Measurements from ENCODE around the gene EHD4.
A peak's percentile ranks its signal among the peaks of the same experiment; 100 is the strongest.

The EHD4 gene

DNA sequence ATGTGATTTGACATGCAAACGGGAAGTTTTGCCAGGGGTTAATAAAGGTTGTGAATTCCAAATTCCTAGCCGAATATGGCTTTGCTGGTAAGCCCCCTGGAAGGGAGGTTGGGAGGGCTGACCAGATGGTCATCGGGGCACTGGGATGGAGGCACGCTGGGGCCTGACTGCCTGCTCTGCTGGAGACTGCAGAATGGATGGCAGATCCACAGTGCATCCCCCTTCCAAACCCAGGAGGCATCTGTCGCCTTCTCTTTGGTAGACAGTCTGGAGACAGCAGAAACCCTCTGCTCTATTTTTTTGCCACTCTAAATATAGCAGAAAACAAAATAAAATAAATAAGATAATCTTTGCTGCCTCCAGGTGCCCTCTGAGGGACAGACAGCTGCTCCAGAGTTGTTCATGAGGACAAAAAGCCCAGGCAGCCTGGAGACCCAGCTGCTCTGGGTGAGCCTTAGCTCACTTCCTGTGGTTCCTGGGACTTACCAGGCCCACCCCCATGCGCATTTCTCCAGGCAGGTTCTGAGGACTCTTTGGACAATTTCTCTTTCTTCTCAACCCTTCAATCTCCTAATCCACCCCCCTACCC is 72.4 kb downstream of the EHD4 start:
- no peak for DNase-seq (ENCODE audit: low read depth in 3 of 3, low spot score in 1 of 3)

DNA sequence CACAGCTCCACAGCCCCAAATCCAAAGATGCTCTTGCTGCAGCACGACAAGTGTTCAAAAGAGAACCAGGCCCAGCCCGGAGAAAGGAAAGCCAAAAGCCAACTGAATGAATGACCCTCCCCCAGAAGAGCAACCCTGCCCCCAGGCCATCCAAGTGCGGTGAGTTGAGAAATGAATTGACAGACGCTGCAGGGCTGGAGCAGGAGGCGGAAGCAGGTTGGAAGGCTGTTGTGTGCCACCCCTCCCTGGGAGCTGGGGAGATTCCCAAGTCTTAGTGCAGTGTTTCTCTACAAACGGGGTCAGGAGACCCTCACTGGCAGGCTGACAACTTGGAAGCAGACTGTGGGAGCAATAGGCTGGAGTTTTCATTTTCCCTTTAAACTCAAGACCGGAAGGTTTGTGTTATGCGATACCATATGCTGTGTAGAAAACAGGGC is 75.0 kb downstream of the EHD4 start:
- DNase-seq (ENCODE audit: low read depth in 3 of 3, low spot score in 1 of 3): no peak

DNA sequence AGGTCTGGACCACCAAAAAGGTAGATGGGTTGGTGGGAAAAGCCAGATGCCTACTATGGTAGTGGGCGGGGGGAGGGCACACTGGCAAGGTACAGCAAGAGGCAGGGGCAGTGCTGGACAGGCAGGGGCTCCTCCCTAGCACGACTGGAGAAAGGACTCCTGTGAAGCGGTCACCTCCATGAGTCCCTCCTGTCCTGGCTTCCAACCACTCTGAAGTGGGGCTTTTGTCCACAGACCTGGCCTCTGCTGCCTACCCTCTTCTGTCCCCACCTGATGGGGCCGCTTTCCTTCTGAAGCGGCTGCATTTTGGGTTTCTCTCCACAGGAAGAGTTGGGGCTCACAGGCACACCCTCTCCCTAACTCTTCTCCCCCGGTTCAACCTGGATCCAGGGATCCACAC is 75.8 kb downstream of the EHD4 start:
- no peak for DNase-seq (ENCODE audit: low read depth in 3 of 3, low spot score in 1 of 3)

DNA sequence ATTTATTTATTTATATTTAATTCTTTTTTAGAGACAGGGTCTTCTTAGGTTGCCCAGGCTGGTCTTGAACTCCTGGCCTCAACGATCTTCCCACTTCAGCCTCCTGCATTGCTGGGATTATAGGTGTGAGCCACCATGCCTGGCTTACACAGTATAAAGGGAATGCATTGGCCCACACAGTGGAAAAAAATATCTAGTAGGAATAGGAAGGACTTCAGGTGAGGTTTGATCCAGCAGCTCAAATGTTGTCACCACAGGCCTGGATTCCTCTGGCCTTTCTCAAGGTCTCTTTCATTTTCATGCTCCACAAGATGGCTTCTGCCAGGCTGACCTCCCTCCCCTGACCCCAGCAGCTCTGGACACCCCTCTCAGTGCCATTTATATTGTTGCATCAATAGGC is 76.4 kb downstream of the EHD4 start:
- no peak for DNase-seq (ENCODE audit: low read depth in 3 of 3, low spot score in 1 of 3)

DNA sequence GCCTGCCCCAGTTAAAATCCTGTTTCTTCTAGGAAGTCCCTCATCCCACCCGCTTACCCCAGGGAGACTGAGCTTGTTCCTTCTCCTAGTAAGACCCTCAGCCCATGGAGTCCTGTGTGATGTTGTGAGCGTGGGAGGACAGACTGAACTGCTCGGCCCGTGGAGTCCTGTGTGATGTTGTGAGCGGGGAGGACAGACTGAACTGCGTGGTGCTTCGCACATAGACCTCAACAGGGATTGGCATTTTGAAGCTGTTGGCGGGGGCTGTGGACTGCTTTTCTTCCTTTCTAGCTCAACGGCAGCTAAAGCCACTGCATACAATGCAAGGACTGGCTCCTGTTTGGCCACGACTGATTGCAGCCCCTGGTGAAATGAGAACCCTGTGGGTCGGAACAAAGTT is 76.9 kb downstream of the EHD4 start:
- DNase-seq (ENCODE audit: low read depth in 3 of 3, low spot score in 1 of 3): no peak

DNA sequence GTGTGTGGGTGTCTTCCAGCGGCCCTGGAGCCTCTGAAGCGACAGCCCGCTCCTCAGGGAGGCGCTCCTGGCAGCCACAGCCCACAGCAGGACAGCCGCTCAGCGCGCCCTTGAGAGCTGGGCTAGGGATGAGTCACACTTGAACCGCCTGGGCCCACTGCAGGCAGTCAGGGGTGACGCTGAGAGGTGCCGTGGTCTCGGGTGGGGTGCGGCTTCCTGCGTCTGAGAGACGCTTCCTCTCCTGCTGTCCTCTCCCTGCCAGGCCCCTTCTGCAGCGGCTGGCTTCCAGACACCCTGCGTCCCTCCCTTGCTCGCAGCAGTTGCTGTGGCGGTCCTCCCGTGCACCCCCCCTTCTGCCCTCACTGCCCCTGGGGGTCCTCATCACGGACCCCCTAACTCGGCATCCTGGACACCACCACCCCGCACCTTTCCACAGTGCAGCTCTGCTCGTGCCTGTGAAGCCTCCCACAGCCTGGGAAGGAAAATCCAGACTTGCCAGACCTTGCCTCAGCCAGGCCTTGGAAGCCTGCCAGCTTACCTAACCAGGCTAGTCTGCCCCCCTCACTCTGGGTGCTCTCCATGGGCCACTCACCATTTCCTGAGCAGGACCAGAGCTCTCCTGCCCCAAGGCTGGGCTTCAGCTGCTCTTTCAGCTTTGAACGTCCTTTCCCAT is 77.4 kb downstream of the EHD4 start:
- DNase-seq (ENCODE audit: low read depth in 3 of 3, low spot score in 1 of 3): peak; percentile 42 to 82 (median 81)

DNA sequence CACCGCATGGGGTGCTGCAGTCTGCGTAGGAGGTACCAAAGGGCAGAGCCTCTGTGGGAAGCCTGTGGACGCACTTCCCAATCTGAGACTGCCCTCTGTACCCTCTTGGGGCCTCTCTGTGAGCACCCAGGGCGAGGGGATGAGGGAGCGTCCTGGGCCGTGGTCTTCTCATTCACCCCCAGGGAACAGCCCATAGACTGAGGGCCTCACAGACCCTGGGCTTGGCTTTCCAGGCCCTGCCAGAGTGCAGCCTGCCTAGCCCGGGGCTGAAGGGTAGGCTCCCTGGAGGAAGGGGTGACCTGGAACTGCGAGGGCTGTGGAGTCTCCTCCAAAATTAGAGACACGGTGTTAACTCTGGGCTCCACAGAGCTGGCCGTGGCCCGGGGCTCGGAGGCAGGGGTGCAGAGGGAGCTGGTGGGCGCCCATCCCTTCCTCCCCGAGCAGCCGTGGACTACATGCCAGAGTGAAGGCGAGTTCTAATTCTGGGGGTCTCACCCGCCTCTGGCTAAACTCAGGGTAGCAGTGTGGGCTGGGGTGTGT is 78.0 kb downstream of the EHD4 start:
- no peak for DNase-seq (ENCODE audit: low read depth in 3 of 3, low spot score in 1 of 3)

DNA sequence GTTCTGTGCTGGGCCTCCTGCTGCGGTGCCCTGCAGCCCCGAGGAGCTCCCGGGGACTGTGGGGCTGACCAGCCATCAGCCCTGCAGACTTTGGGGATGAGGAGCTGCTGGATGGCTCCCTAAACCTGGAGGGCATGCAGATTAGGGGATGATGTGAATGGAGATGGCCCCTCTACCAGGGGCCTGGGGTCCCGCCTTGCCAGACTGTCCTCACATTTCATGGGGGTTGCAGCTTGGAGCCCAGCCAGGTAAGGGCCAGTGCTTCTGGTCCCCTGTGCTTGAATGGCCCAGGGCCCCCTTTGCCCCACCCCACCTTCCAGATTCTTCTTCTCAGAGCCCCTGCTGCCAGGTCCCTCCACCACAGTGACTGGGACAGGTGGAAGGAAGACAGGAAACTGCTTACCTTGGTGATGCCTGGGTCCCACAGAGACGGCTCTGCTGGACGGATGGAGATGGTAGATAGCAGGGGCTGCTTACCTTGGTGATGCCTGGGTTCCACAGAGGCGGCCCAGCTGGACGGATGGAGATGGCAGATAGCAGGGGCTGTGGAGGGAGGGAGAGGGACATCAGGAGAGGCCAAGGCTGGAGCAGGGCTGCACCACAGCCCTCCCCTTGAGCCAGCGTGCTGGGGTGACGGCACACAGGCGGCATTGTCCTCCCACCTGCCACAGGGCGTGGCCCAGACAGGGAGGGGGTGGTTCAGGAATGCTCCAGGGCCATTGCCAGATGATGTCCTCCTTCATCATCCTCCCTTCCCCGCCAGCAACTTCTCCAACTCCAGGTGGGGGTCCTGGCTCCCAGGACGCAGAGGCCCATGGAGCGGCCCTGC is 78.7 kb downstream of the EHD4 start, which contains the start of gene SPTBN5:
Gene SPTBN5, minus strand, starts transcription at position 632 of the 829 bp plus-strand sequence. Its CDS starts 556 bp downstream, at position 76.
- DNase-seq (ENCODE audit: low read depth in 3 of 3, low spot score in 1 of 3): no peak

DNA sequence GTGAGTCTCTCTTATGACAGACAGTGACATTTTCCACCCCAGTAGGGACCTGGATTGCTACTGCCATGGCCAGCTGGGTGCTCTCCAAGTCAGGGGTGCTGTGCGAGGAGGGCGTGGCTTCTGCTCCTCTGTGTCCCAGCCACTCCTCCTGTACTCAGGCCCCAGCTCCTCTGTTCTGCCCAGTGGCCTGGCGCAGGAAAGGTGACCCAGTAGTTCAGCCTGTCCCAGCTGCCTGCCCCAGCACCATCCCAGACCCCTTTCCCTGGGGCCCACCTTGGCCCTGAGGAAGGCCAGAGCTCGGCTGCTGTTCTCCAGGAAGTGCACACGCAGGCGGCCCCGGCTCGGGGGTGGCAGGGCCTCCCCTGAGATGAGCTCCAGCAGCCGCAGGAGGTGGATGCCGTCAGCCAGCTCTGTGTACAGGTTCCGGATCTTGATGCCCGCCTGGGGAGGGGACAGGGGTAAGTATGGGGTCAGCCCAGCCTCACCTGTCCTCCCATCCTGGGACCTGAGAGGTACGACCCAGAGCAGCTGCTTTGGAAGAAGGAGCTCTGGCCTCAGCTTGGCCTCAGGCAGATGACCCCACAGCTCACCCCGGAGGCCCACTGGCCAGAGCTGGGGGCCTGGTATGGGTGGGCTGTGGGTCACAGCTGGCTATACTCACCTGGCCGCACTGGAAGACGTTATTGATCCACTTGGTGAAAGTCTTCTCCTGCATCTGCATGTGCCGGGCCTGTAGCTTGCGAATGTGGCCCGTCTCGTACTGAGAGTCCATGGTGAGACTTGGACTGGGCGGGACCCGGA is 79.5 kb downstream of the EHD4 start:
- no peak for DNase-seq (ENCODE audit: low read depth in 3 of 3, low spot score in 1 of 3)

DNA sequence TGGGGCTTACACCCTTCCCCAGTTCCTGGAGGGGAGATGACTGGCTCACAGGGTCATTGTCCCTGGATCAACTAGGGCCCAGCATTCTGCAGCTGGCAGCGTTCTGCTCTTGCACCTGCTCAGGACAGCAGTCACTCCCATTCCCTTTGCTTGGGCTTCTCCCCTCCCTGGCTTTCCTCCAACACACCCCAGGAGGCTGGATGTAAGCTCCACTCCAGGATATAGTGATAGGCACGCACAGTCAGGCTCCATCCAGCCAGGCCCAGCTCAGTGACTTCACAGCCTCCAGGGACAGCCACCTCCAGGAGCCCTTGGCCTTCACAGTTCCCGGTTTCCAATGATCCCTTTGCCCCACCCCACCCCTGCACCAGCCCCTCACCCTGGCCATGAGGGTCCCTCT is 80.4 kb downstream of the EHD4 start:
- no peak for DNase-seq (ENCODE audit: low read depth in 3 of 3, low spot score in 1 of 3)

DNA sequence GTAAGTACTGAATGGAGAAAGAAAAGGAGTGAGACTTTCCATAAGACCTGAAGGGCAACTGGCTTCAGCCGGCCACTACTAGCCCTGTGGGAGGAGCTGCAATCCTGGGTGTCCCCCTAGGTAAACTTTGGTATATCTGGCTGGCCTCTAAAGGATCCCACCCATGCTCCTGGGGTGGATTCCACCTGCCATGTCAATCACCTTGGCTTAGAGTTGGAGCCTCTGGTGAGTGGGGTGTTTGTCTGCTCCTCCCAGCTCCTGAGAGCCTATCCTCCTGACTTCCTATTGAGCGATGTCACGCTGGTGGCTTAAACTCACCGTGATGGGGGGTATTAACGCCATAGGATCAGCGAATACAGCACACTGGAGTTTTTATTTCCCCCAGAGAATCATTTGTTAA is 81.1 kb downstream of the EHD4 start:
- DNase-seq (ENCODE audit: low read depth in 3 of 3, low spot score in 1 of 3): no peak

DNA sequence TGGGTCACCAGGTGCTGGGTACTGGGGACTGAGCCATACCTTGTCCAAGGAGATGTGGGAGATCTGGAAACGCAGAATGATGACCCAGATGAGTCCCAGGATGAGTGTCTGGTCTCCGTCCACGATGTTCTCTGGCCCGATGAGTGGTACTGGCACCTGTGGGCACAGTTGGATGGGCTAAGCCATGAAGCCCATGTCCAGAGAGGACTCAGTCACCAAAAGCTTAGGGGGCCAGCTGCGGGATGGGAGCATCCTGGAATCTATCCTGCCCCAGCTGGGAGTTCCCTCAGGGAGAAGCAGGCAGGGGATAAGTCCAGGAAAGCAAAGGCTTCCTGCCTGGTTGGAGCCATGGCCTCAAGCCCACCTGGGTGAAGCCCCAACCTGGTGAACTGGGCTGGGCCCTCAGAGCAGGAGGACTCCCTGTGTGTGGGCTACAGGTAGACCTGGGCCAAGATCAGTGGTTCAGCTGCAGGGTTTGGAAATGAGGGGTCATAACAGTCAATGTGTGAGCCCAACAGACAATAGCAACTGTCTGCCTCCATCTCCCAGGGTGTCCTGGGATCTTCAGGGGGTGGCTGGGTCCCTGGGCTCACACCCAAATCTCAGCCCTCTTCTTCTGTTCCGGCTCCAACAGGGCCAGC is 82.2 kb downstream of the EHD4 start:
- DNase-seq (ENCODE audit: low read depth in 3 of 3, low spot score in 1 of 3): no peak

DNA sequence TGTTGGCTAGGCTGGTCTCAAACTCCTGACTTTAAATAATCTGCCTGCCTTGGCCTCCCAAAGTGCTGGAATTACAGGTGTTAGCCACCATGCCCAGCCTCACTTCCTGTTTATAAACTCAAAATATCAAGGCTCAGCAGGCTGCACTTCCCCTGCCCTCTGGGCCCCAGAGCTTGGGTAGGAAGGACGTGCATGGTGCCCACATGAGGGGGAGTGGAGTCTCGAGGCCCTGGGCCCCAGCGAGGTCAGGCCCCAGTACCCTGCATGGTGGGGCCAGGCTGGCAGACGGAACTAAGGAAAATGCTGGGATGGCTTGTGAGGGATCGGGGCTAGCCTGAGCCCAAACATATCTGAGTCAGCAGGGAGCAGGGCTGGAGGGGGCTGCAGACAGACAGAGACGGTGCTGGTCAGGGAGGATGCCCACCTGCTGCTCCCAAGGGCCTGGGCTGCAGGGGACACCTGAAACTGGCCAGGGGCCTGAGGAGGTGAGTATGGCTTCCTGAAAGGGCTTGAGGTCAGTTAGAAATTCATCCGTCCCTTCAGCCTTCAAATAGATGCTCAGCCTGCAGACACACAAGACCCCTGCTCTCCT is 83.6 kb downstream of the EHD4 start:
- no peak for DNase-seq (ENCODE audit: low read depth in 3 of 3, low spot score in 1 of 3)

DNA sequence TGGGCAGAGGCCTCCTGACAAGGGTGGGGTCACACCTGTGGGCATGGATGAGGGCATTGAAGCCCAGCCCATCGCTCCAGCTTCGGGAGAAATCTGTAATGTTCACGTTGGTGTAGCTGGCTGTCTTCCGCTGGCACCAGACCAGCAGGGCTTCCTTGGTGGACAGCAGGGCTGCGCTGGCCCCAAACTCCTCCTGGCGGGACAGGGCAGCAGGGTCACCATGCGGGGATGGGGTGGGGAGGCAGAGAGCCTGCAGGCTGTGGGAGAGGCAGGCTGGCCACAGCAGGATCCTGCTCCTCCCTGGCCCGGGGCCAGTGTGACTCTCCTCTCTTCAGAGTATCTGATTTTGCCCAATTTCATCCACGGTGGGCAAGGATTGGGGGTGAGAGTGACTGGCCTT is 84.5 kb downstream of the EHD4 start:
- no peak for DNase-seq (ENCODE audit: low read depth in 3 of 3, low spot score in 1 of 3)

DNA sequence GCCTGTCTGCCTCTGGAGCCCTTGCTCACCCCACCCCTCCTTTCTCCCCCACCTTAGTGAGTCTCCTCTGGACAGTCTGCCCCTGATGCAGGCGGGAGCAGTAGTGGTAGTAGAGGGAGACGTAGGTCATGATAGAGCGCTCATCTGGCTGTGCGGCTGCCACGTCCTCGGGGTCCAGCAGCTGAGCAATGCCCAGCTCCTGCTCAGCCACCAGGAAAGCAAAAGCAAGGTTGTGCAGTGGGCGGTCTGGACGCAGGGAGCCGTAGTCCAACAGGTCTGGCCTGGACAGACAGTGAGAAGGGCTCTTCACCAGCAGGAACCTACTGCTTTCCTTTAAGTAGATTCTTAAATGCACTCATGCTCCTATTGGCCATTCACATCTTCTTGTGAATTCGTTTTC is 85.2 kb downstream of the EHD4 start:
- DNase-seq (ENCODE audit: low read depth in 3 of 3, low spot score in 1 of 3): no peak

DNA sequence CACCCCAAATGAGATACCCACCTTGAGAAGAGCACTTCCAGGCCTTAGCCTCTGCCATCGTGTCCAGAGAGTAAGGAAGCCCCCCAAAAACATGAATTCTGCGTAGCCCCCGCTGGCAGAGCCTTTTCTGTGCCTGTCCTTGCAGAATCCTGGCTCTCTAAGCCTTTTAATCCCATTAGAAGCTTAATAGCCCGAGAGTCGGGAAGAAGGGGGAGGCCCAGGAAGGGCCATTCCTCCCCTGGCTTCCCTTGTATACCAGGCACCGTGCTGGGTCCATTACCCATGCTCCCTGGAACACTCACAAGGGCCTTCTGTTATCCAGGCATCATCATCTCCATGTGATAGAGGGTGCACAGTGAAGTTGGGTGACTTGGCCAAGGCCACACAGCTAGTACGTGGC is 85.6 kb downstream of the EHD4 start:
- no peak for DNase-seq (ENCODE audit: low read depth in 3 of 3, low spot score in 1 of 3)

DNA sequence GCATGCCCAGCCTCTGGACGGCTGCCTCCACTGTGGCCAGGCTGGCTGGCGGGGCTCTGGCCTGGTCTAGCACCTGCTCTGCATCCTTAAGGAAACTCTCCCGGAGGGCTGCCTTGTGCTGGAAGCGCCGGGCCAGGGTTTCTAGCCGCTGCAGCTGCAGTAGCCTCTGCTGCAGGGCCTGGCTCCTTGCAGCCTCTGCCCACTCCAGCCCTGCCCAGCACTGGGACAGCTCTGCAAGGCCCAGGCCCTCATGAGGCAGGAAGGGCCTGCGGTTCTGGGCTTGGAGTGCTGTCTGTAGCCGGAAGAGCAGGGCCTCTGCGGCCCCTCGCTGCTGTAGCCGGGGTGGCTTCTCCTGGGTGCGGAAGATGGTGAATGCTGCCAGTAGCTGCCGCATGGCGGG is 86.5 kb downstream of the EHD4 start:
- no peak for DNase-seq (ENCODE audit: low read depth in 3 of 3, low spot score in 1 of 3)

DNA sequence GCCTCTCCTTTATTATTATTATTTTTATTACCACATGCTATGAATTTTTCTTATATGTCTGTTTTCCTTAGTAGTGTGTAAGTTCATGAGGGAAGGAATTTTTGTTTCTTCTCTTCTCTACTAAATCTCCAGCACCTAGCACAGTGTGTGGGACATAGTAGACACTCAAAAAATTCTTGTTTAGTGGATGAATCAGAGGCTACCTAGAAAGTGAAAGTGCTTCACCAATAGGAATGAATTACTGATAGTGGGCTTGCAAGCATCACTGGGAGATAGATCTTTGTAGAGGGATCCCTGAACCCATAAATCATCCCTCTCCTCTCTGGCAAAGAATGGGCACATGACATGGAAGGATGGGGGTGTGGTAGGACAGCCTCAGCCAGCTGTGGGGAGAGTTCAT is 87.0 kb downstream of the EHD4 start:
- no peak for DNase-seq (ENCODE audit: low read depth in 3 of 3, low spot score in 1 of 3)

DNA sequence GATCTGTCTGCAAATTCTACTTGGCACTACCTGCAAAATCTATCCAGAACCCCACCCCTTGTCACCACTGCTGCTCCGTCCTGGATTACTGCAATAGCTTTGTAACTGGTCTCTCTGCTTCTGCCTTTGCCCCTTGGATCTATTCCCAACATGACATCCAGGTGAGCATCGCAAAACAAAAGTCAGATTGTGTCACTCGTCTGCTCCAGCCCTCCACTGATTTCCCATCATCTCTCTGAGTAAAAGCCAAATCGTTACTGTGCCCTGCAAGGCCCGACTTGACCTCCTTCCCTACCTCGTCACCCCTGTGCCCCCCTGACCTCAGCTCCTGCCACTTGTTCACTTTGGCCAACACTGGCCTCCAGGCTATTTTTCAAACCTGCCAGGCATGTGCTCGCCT is 87.9 kb downstream of the EHD4 start:
- no peak for DNase-seq (ENCODE audit: low read depth in 3 of 3, low spot score in 1 of 3)

DNA sequence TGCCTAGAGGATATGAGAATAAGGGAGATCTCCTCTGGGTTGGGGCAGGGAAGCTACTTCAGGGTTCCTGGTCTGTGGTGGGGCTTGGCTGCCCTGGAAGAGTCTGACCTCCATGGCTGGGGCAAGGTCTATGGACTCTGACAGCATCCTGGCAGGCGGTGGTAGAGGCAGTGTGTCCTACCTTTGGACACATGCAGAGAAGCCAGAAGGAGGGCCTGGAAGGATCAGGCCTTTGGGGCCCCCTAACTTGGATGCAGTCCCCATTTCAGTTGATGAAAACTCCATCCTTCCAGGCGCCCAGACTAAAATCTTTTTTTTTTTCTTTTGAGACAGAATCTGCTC is 88.9 kb downstream of the EHD4 start:
- DNase-seq (ENCODE audit: low read depth in 3 of 3, low spot score in 1 of 3): no peak

All from stimulated activated CD4-positive, alpha-beta T cell treated with anti-CD3 and anti-CD28 coated beads, TNF-alpha, amount 100 ng/mL, for 1 hour (primary cell).